B cell (primary cell): ENCODE results near the gene HP1BP3.

Experiments
- CTCF ChIP-seq: fragments of 200-600 bp; IDR thresholded peaks from one replicate; pipeline ENCODE4 v1.8.0; 2022; ENCODE audit warnings: antibody characterized with exemption, mild to moderate bottlenecking
- EZH2 ChIP-seq: IDR thresholded peaks from 2 replicates; pipeline ENCODE4 v1.6.1; 2012; ENCODE audit warnings: borderline replicate concordance, low read depth, mild to moderate bottlenecking, moderate library complexity, low read length; ENCODE audit not compliant: insufficient read depth, poor library complexity, severe bottlenecking

DNA sequence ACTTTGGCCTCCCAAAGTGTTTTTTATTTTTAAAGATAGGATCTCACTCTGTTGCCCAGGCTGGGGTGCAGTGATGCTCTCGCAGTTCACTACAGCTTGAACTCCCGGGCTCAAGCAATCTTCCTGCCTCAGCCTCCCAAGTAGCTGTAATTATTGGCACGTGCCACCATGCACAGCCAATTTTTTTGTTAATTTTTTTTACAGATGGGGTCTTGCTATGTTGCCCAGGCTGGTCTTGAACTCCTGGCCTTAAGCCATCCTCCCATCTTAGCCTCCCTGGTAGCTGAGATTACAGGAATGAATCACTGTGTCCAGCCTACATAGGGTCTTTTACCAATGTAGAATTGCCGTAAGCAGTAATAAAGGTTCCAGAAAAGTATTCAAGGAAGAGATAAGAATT lies 49.1 kb upstream of the HP1BP3 start:
- TF ChIP-seq CTCF: no peak
- no peak for TF ChIP-seq EZH2
